ENCODE data around the gene LRCH1. TPM values are rescaled to one million over a fixed set of nuclear protein-coding genes. Genes with fewer than 3 reads are reported as not detected.

LRCH1 gene
- total and polyA plus RNA-seq, 2 of the 4 experiments (the other 2 are of a cell fraction) = 7.0 to 8.8 TPM

DNA sequence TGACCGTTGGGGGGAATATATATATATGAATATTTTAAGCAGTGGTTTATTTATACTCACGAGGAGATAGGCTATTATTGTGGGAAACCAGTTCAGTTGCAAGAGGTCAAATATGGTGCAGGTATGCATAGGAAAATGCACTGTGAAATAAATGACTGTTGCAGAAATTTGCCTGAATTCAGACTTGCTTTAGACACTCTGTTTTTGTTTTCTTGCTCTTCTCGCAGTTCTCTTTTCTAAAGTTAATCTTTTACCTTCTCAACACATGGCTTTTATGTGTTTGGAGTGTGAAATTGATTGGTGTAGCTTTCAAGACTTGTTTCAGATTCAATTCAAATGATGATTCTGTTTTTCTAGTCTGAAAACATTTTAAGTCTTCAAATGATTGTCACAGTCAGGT lies 109.7 kb downstream of the LRCH1 start:
- H4K91ac ChIP-seq (ENCODE audit: insufficient read depth, low read depth, low read length) = no peak overlapping the region
- no peak for DNase-seq
- peaks cover 18% of the 10 kb centered on the region for H3K9me1 ChIP-seq (ENCODE audit: insufficient read depth, low read length)
- no peaks in the 10 kb centered on the region for H4K20me1 ChIP-seq (ENCODE audit: insufficient read depth, low read length)
- H3K4me2 ChIP-seq (ENCODE audit: low read depth, low read length) = no peak overlapping the region
- H3K9me3 ChIP-seq (ENCODE audit: control insufficient read depth, insufficient read depth, low read length) = no peaks in the 10 kb centered on the region
- no peak overlapping the region for H2BK15ac ChIP-seq (ENCODE audit: low read depth, low read length)
- ChIA-PET POLR2A (ENCODE audit: unreplicated experiment) (no interaction called here), CTCF (interaction anchor here (0.9 to 1.2 kb wide), 3 partner anchors 19 to 168 kb away, joined by 3 read pairs; no protein-coding TSS in a partner anchor)
- peaks cover 19 to 52% of the 10 kb centered on the region in 2 experiments for H3K79me1 ChIP-seq (ENCODE audit: low read depth in 1 of 2, low read length in 2 of 2)
- H3K4ac ChIP-seq (ENCODE audit: low read depth, low read length) = no peak overlapping the region
- TF ChIP-seq, protein P1, sequence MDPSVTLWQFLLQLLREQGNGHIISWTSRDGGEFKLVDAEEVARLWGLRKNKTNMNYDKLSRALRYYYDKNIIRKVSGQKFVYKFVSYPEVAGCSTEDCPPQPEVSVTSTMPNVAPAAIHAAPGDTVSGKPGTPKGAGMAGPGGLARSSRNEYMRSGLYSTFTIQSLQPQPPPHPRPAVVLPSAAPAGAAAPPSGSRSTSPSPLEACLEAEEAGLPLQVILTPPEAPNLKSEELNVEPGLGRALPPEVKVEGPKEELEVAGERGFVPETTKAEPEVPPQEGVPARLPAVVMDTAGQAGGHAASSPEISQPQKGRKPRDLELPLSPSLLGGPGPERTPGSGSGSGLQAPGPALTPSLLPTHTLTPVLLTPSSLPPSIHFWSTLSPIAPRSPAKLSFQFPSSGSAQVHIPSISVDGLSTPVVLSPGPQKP (IDR thresholded peaks at IDR 0.05; ENCODE audit: borderline replicate concordance, low read depth, low read length) = no peak
- TF ChIP-seq POLR2A (IDR thresholded peaks at IDR 0.05; ENCODE audit: low read depth, low read length) (no peak), NFE2L2 (IDR thresholded peaks at IDR 0.05; ENCODE audit: low read depth, low read length) (no peak), MXI1 (IDR thresholded peaks at IDR 0.05; ENCODE audit: borderline replicate concordance, low read depth, low read length) (no peak), CHD1 (IDR thresholded peaks at IDR 0.05; ENCODE audit: low read depth, low read length) (no peak), RFX5 (IDR thresholded peaks at IDR 0.05; ENCODE audit: low read depth, low read length) (no peak), MAZ (IDR thresholded peaks at IDR 0.05; ENCODE audit: borderline replicate concordance, low read depth, low read length) (no peak), RCOR1 (IDR thresholded peaks at IDR 0.05; ENCODE audit: insufficient replicate concordance, low read length) (no peak), MAFK (IDR thresholded peaks at IDR 0.05; ENCODE audit: low read depth, low read length) (no peak), CEBPB (IDR thresholded peaks at IDR 0.05; ENCODE audit: low read depth, low read length) (no peak), FOS (IDR thresholded peaks at IDR 0.05; ENCODE audit: low read depth, low read length) (no peak), BHLHE40 (IDR thresholded peaks at IDR 0.05; ENCODE audit: low read depth, low read length) (no peak), RAD21 (IDR thresholded peaks at IDR 0.05; ENCODE audit: low read length) (no peak), SMC3 (IDR thresholded peaks at IDR 0.05; ENCODE audit: low read depth, low read length) (no peak)
- TF ChIP-seq, protein P2, sequence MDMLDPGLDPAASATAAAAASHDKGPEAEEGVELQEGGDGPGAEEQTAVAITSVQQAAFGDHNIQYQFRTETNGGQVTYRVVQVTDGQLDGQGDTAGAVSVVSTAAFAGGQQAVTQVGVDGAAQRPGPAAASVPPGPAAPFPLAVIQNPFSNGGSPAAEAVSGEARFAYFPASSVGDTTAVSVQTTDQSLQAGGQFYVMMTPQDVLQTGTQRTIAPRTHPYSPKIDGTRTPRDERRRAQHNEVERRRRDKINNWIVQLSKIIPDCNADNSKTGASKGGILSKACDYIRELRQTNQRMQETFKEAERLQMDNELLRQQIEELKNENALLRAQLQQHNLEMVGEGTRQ (IDR thresholded peaks at IDR 0.05; ENCODE audit: low read depth, low read length) = no peak
- TF ChIP-seq, protein P3, sequence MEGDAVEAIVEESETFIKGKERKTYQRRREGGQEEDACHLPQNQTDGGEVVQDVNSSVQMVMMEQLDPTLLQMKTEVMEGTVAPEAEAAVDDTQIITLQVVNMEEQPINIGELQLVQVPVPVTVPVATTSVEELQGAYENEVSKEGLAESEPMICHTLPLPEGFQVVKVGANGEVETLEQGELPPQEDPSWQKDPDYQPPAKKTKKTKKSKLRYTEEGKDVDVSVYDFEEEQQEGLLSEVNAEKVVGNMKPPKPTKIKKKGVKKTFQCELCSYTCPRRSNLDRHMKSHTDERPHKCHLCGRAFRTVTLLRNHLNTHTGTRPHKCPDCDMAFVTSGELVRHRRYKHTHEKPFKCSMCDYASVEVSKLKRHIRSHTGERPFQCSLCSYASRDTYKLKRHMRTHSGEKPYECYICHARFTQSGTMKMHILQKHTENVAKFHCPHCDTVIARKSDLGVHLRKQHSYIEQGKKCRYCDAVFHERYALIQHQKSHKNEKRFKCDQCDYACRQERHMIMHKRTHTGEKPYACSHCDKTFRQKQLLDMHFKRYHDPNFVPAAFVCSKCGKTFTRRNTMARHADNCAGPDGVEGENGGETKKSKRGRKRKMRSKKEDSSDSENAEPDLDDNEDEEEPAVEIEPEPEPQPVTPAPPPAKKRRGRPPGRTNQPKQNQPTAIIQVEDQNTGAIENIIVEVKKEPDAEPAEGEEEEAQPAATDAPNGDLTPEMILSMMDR (conservative IDR thresholded peaks at IDR 0.05; ENCODE audit: low read depth, low read length) = no peak
- no peak overlapping the region for H3K18ac ChIP-seq (ENCODE audit: low read depth, low read length)
- no peaks in the 10 kb centered on the region for H3K27me3 ChIP-seq (ENCODE audit: control insufficient read depth, insufficient read depth, low read length)
- WGBS, 2 experiments (ENCODE audit: extremely low coverage in 2 of 2, insufficient read length in 1 of 2) = no CpG with 5 or more reads among the region's 3 CpGs
- no peak for ATAC-seq (ENCODE audit: low read depth)
- H4K8ac ChIP-seq (ENCODE audit: low read depth in 2 of 2, low read length in 2 of 2) = no peak overlapping the region
- no peak overlapping the region for H3K56ac ChIP-seq (ENCODE audit: extremely low read depth, insufficient read depth, low read length)
- in situ Hi-C loops (cut with MboI; ENCODE audit: low sequenced_read_pairs) (no loop called here), intact Hi-C loops (cut with micrococcal nuclease) (no loop called here), dilution Hi-C loops (cut with HindIII; ENCODE audit: low sequenced_read_pairs, unreplicated experiment) (no loop called here)
- no peak overlapping the region for H3K23ac ChIP-seq (ENCODE audit: low read depth, low read length)
- no peak overlapping the region for H2BK20ac ChIP-seq (ENCODE audit: low read depth, low read length)
- H2AK9ac ChIP-seq (replicated peaks; ENCODE audit: low read depth, low read length, poor library complexity) = no peak overlapping the region
- no peak overlapping the region for H2BK5ac ChIP-seq (ENCODE audit: low read depth, low read length, poor library complexity, severe bottlenecking)
- H3K36me3 ChIP-seq (ENCODE audit: control insufficient read depth, insufficient read depth, low read length) = no peaks in the 10 kb centered on the region
- no peak overlapping the region for H3K27ac ChIP-seq (ENCODE audit: insufficient read depth, low read length)
- H3K4me1 ChIP-seq (ENCODE audit: control insufficient read depth, insufficient read depth, low read length) = peaks cover 7% of the 10 kb centered on the region
- H3K4me3 ChIP-seq (ENCODE audit: insufficient read depth, low read depth, low read length) = no peak overlapping the region
- H2AK5ac ChIP-seq (ENCODE audit: low read depth, low read length) = no peak overlapping the region
- H2AFZ ChIP-seq (replicated peaks; ENCODE audit: low read length, poor library complexity) = no peak overlapping the region
- no peak overlapping the region for H2BK120ac ChIP-seq (ENCODE audit: low read depth, low read length)
- BruUV-seq (replicated peaks) = no TSS peak
- no peak overlapping the region for H4K5ac ChIP-seq (ENCODE audit: low read depth, low read length)
- no peak overlapping the region for H3K14ac ChIP-seq (replicated peaks; ENCODE audit: low read depth, low read length)
- H3K9ac ChIP-seq (ENCODE audit: low read depth, low read length) = no peak overlapping the region
